SK-N-SH (cell line): ENCODE results near the gene KRTAP5-4.

Experiments used
- EP300 ChIP-seq, 2 experiments: IDR thresholded peaks; 2 replicates each; pipeline versions ENCODE4 v1.4.0 to v1.6.1; 2012; ENCODE audit warnings: borderline replicate concordance in 1 of 2, low read depth in 1 of 2, low read length in 1 of 2
- MXI1 ChIP-seq: IDR thresholded peaks from 2 replicates; pipeline ENCODE4 v1.6.1; 2012; ENCODE audit warnings: mild to moderate bottlenecking, low read depth, low read length, improper control_type of control experiment
- POLR2AphosphoS5 ChIP-seq: IDR thresholded peaks from 2 replicates; pipeline ENCODE4 v1.6.1; 2012; ENCODE audit warnings: low read depth, low read length
- RAD21 ChIP-seq: IDR thresholded peaks from 2 replicates; pipeline ENCODE4 v1.6.1; 2012; ENCODE audit warnings: mild to moderate bottlenecking, low read length
- TAF1 ChIP-seq: IDR thresholded peaks from 2 replicates; pipeline ENCODE4 v1.6.1; 2012; ENCODE audit warnings: low read depth, mild to moderate bottlenecking, low read length, moderate library complexity, borderline replicate concordance
- YY1 ChIP-seq: IDR thresholded peaks from 2 replicates; pipeline ENCODE4 v1.4.0; 2012; ENCODE audit warnings: low read depth, mild to moderate bottlenecking
- TF ChIP-seq, protein P1 (sequence below): fragments of 200-600 bp; sonication (generic); IDR thresholded peaks from 2 replicates; pipeline ENCODE4 v1.6.1; 2017; ENCODE audit warnings: antibody characterized with exemption, mild to moderate bottlenecking, moderate library complexity

DNA sequence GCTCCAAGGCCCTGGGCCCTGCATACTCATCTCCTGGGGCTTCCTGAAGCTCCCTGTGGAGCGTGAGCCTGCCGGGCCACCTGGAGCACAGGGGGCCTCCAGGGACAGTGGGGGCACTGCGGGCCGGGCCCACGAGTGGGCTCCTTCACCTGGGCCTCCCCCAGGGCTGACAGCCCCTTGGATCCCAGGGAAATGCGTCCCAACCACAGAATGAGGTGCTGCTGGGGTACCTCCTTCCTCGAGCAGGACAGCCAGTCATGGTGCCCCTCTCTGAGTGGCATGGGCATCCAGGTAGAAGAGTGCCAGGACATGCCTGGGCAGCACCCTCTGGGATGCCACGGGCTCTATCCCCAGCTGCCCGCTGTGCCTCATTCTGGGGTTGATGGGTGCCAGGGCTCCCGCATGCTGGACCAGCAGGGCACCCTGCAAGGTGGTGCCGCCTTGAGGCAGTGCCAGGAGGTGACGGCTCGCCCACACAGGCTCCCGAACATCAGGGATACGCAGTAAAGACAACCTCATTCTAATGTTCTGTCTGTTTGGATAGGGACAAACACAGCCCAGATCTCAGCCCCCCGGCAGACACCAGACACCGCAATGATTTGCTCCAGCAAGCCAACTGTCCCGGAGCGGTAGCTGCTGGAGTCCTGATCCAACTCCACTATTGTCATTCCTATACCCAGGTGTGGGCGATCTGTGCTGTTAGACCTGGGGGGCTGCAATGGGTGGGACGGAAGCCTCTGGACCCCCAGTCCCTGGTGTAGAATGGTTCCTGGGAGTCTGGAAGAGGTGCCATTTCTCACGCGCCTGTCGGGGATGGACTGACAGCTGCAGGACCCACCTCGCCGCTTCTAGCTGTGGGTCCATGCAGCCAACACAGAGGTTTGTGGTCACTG lies 33.5 kb upstream of the KRTAP5-4 start:
- TF ChIP-seq POLR2AphosphoS5 (no peak), EP300 (IDR thresholded peaks at IDR 0.05; ENCODE audit: borderline replicate concordance in 1 of 2, low read depth in 1 of 2, low read length in 1 of 2) (no peak), MXI1 (no peak), YY1 (no peak), RAD21 (no peak), TAF1 (no peak)
- TF ChIP-seq, protein P1, sequence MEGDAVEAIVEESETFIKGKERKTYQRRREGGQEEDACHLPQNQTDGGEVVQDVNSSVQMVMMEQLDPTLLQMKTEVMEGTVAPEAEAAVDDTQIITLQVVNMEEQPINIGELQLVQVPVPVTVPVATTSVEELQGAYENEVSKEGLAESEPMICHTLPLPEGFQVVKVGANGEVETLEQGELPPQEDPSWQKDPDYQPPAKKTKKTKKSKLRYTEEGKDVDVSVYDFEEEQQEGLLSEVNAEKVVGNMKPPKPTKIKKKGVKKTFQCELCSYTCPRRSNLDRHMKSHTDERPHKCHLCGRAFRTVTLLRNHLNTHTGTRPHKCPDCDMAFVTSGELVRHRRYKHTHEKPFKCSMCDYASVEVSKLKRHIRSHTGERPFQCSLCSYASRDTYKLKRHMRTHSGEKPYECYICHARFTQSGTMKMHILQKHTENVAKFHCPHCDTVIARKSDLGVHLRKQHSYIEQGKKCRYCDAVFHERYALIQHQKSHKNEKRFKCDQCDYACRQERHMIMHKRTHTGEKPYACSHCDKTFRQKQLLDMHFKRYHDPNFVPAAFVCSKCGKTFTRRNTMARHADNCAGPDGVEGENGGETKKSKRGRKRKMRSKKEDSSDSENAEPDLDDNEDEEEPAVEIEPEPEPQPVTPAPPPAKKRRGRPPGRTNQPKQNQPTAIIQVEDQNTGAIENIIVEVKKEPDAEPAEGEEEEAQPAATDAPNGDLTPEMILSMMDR = no peak
